Epithelial cell of esophagus (primary cell): ENCODE results near the gene NEUROD2.

Source experiments
- DNase-seq: peaks from one replicate; pipeline ENCODE4 v3.0.0; 2010; ENCODE audit warnings: low read depth
- H3K4me3 ChIP-seq: 2 replicates; pipeline ENCODE4 v1.5.1; 2011; ENCODE audit warnings: mild to moderate bottlenecking, low read length, control low read depth
- TF ChIP-seq, protein P1 (sequence below): IDR thresholded peaks from 2 replicates; pipeline ENCODE4 v1.5.1; 2011; ENCODE audit warnings: low read depth, mild to moderate bottlenecking, low read length, control low read depth, inconsistent platforms; ENCODE audit not compliant: insufficient read depth; ENCODE audit errors: missing control alignments

NEUROD2 gene

GRCh38 chr17:39612291-39612894 is 4.7 kb upstream of the NEUROD2 start:
- DNase-seq, result no peak
- TF ChIP-seq, protein P1, sequence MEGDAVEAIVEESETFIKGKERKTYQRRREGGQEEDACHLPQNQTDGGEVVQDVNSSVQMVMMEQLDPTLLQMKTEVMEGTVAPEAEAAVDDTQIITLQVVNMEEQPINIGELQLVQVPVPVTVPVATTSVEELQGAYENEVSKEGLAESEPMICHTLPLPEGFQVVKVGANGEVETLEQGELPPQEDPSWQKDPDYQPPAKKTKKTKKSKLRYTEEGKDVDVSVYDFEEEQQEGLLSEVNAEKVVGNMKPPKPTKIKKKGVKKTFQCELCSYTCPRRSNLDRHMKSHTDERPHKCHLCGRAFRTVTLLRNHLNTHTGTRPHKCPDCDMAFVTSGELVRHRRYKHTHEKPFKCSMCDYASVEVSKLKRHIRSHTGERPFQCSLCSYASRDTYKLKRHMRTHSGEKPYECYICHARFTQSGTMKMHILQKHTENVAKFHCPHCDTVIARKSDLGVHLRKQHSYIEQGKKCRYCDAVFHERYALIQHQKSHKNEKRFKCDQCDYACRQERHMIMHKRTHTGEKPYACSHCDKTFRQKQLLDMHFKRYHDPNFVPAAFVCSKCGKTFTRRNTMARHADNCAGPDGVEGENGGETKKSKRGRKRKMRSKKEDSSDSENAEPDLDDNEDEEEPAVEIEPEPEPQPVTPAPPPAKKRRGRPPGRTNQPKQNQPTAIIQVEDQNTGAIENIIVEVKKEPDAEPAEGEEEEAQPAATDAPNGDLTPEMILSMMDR, result no peak

GRCh38 chr17:39611401-39612112 is 3.8 kb upstream of the NEUROD2 start:
- DNase-seq, result no peak
- H3K4me3 ChIP-seq, result no peak overlapping the region
- TF ChIP-seq, protein P1, result no peak

More at GRCh38 chr17:39612291-39612894, 4.7 kb upstream of the NEUROD2 start:
- no peak overlapping the region for H3K4me3 ChIP-seq

GRCh38 chr17:39609416-39610025 is 1.8 kb upstream of the NEUROD2 start:
- TF ChIP-seq, protein P1, result no peak
- no peak for DNase-seq
- H3K4me3 ChIP-seq, result no peak overlapping the region

GRCh38 chr17:39608142-39608981 is 642 bp upstream of the NEUROD2 start:
- DNase-seq, result no peak
- TF ChIP-seq, protein P1, result no peak
- H3K4me3 ChIP-seq, result no peak overlapping the region

- no peak overlapping the region for H3K4me3 ChIP-seq
Measured at GRCh38 chr17:39607057-39607850, 466 bp downstream of the NEUROD2 start.

More at GRCh38 chr17:39607057-39607850, 466 bp downstream of the NEUROD2 start:
- no peak for DNase-seq
- TF ChIP-seq, protein P1, result no peak
